ENCODE measurements around the gene ACAT2.

- TF ChIP-seq CTCF (IDR thresholded peaks at IDR 0.05) = no peak
- TF ChIP-seq POLR2A (IDR thresholded peaks at IDR 0.05) = no peak
- no peak for TF ChIP-seq EP300 (IDR thresholded peaks at IDR 0.05)
These were observed 47.3 kb downstream of the ACAT2 start for GRCh38 chr6:159809149-159809548.
